ENCODE results near the gene TMEM235.

The TMEM235 gene

DNA sequence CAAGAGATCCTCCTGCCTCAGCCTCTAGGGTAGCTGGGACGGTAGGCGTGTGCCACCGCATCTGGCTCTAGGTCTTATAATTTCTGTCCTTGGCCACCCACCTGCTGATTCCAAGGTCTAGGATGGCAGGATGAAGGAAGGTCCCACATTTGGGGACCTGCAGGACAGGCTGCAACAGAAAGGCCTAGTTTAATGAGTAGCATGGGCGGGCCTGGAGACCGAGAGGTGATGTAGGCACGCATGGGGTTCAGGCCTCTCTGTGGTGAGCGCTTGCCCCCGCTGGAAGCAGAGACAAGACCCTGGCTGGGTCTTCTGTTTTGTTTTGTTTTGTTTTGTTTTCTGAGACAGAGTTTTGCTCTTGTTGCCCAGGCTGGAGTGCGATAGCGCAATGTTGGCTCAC is 33.7 kb downstream of the TMEM235 start:
- no peak for TF ChIP-seq SIN3A (IDR thresholded peaks at IDR 0.05; ENCODE audit: borderline replicate concordance, insufficient read depth, low read length)
- TF ChIP-seq FOXP2 (optimal IDR thresholded peaks at IDR 0.05; ENCODE audit: borderline replicate concordance, extremely low read depth, extremely low read length, insufficient read depth) = no peak
- no peak for TF ChIP-seq TAF1 (IDR thresholded peaks at IDR 0.05; ENCODE audit: borderline replicate concordance, insufficient read depth, low read length)

DNA sequence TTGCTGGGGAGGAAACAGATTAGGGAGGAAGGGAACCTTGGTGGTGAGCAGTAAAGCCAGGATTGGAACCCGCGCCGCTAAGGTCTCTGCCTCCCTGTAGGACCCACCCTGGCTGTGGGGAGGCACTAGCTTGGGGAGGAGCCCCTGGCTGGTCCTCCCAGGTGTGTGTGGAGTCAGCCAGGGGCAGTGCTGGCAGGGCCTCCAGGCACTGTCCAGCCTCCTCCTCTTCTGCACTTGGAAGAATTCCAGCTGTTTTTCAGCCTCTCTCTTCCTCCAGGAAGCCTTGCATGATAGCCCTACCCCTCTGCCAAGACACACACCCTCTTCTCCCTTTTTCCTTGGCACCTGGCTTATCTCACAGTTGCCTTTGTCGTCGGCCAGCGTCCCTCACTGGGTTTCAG is 34.8 kb downstream of the TMEM235 start:
- TF ChIP-seq POLR2AphosphoS5 (IDR thresholded peaks at IDR 0.05; ENCODE audit: low read depth, low read length) = no peak
- TF ChIP-seq, protein P1, sequence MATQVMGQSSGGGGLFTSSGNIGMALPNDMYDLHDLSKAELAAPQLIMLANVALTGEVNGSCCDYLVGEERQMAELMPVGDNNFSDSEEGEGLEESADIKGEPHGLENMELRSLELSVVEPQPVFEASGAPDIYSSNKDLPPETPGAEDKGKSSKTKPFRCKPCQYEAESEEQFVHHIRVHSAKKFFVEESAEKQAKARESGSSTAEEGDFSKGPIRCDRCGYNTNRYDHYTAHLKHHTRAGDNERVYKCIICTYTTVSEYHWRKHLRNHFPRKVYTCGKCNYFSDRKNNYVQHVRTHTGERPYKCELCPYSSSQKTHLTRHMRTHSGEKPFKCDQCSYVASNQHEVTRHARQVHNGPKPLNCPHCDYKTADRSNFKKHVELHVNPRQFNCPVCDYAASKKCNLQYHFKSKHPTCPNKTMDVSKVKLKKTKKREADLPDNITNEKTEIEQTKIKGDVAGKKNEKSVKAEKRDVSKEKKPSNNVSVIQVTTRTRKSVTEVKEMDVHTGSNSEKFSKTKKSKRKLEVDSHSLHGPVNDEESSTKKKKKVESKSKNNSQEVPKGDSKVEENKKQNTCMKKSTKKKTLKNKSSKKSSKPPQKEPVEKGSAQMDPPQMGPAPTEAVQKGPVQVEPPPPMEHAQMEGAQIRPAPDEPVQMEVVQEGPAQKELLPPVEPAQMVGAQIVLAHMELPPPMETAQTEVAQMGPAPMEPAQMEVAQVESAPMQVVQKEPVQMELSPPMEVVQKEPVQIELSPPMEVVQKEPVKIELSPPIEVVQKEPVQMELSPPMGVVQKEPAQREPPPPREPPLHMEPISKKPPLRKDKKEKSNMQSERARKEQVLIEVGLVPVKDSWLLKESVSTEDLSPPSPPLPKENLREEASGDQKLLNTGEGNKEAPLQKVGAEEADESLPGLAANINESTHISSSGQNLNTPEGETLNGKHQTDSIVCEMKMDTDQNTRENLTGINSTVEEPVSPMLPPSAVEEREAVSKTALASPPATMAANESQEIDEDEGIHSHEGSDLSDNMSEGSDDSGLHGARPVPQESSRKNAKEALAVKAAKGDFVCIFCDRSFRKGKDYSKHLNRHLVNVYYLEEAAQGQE (IDR thresholded peaks at IDR 0.05; ENCODE audit: insufficient read depth in 1 of 2, low read depth in 2 of 2, low read length in 2 of 2) = 0 out of 4 replicates have a peak, but pooled peaks of 1 of the 2 experiments have one; percentile 37
- no peak for TF ChIP-seq SIN3A (IDR thresholded peaks at IDR 0.05; ENCODE audit: borderline replicate concordance, insufficient read depth, low read length)
- TF ChIP-seq TAF1 (IDR thresholded peaks at IDR 0.05; ENCODE audit: borderline replicate concordance, insufficient read depth, low read length) = no peak
- TF ChIP-seq FOXP2 (optimal IDR thresholded peaks at IDR 0.05; ENCODE audit: borderline replicate concordance, extremely low read depth, extremely low read length, insufficient read depth) = no peak

DNA sequence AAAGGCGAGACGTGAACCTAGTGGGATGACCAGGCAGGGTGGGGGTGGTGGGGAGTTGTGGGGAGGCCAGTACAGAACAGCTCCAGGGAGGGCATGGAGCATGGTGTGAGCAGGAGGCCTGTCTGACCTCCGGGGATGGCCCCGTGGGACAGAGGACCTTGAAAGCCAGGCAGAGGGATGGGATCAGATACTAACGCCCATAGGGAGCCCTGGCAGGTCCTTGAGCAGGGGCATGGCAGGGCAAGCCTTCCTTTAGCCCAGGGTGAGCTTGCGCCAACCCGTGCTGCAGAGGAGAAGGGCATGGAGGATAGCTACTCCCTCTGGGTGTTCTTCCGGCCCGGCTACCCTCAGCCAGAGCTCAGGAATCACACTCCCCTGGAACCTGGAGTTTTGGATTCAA is 35.3 kb downstream of the TMEM235 start:
- TF ChIP-seq SIN3A (IDR thresholded peaks at IDR 0.05; ENCODE audit: borderline replicate concordance, insufficient read depth, low read length) = no peak
- TF ChIP-seq POLR2AphosphoS5 (IDR thresholded peaks at IDR 0.05; ENCODE audit: low read depth, low read length) = no peak
- TF ChIP-seq, protein P1 (IDR thresholded peaks at IDR 0.05; ENCODE audit: insufficient read depth in 1 of 2, low read depth in 2 of 2, low read length in 2 of 2) = no peak
- no peak for TF ChIP-seq FOXP2 (optimal IDR thresholded peaks at IDR 0.05; ENCODE audit: borderline replicate concordance, extremely low read depth, extremely low read length, insufficient read depth)
- TF ChIP-seq TAF1 (IDR thresholded peaks at IDR 0.05; ENCODE audit: borderline replicate concordance, insufficient read depth, low read length) = no peak

DNA sequence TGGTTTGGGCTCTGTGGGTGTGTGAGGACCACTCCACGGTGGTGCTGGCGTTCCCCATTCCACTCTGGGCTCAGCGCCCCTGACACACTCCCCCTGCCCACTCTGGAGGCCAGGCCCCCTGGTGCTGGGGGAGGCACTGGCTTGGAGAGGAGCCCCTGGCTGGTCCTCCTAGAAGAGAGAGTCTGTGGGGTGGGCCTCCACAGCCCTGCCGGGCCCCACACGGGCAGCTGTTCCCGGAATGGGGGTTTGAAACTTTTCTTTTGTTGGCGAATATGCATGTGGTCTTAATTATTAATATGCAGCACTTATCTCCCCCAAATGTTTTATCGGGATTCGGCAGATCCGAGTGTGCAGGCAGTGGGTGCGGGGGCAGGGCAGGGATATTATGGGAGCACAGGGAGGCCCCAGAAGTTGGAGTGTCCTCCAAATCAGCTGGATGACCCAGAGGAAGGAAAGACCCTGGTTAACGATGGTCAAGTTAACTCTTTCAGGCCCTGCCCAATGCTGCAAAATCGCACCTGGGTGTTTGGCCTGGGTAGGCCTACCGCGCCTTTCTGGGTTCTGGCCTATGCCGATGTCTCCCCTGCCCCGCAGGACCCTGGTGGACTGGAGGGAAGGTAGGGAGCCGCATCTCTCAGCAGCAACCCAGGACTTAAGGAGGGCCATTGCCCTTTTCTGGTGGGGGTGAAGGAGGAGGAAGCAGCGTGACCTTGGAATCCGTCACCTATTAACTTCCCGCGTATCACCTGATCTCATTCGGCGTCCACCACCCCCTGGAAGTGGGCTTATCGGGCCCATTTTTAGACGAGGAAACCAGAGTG is 36.0 kb downstream of the TMEM235 start:
- TF ChIP-seq, protein P1 (IDR thresholded peaks at IDR 0.05; ENCODE audit: insufficient read depth in 1 of 2, low read depth in 2 of 2, low read length in 2 of 2) = no peak
- TF ChIP-seq TAF1 (IDR thresholded peaks at IDR 0.05; ENCODE audit: borderline replicate concordance, insufficient read depth, low read length) (no peak), POLR2AphosphoS5 (IDR thresholded peaks at IDR 0.05; ENCODE audit: low read depth, low read length) (no peak), SIN3A (IDR thresholded peaks at IDR 0.05; ENCODE audit: borderline replicate concordance, insufficient read depth, low read length) (no peak), FOXP2 (optimal IDR thresholded peaks at IDR 0.05; ENCODE audit: borderline replicate concordance, extremely low read depth, extremely low read length, insufficient read depth) (no peak)

DNA sequence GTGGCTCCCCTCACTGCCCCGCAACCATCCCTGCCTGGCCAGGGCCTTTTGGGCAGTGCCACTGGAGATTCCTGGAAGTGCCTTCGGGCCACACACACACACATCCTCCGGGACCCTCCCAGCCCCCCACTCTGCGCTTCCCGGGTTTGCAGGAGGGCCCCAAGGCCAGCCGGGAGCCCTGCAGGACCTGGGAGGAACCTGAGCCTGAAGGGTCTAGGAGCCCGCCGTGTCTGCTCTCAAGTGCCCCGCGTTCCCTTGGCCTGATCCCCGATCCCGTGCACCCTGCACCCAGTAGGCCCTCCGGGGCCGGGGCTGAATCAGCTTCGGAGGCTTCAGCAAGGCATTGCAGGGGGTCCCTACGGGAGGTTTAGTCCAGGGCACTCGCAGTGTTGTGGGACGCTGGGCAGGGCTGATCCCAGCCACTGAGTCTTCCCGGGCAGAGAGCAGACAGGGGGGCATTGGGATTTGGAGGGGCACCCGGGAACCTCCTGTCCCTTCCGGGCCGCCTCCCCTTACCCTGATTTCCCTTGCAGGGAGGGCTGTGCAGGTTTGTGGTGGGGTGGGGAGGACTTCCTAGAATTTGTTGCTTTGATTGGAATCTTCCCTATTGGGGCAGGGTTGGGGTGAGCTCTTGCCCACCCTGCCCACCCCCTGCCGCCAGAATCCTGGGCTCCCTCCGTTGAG is 36.9 kb downstream of the TMEM235 start:
- TF ChIP-seq, protein P1 (IDR thresholded peaks at IDR 0.05; ENCODE audit: insufficient read depth in 1 of 2, low read depth in 2 of 2, low read length in 2 of 2) = no peak
- TF ChIP-seq FOXP2 (optimal IDR thresholded peaks at IDR 0.05; ENCODE audit: borderline replicate concordance, extremely low read depth, extremely low read length, insufficient read depth) = no peak
- no peak for TF ChIP-seq POLR2AphosphoS5 (IDR thresholded peaks at IDR 0.05; ENCODE audit: low read depth, low read length)
- no peak for TF ChIP-seq SIN3A (IDR thresholded peaks at IDR 0.05; ENCODE audit: borderline replicate concordance, insufficient read depth, low read length)
- no peak for TF ChIP-seq TAF1 (IDR thresholded peaks at IDR 0.05; ENCODE audit: borderline replicate concordance, insufficient read depth, low read length)
